OCI-M2 (cell line): ENCODE data around the gene TMEM135.

Source experiments
- DNase-seq: peaks from one replicate; lab custom pipeline; 2025; ENCODE audit not compliant: unreplicated experiment; lab: John Stamatoyannopoulos, UW

The TMEM135 gene

DNA sequence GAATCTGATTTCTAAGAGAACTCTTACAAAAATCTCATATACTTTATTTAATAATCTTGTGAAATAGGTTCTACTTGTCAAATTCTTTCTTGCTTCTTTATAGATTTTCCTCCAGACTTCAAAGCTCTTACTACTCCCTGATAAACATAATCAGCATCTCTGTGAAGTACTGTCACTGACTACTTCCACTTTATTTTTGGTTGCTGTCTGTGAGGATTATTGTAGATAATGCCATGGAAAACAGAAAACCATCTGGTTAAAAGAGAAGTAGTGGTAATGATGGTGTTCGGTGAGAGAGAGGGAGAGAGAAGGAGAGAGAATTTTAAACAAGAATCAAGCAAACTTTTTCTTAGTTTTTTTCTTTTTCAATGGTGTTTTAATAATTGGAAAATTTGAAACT lies 152.3 kb downstream of the TMEM135 start:
- no peak for DNase-seq

DNA sequence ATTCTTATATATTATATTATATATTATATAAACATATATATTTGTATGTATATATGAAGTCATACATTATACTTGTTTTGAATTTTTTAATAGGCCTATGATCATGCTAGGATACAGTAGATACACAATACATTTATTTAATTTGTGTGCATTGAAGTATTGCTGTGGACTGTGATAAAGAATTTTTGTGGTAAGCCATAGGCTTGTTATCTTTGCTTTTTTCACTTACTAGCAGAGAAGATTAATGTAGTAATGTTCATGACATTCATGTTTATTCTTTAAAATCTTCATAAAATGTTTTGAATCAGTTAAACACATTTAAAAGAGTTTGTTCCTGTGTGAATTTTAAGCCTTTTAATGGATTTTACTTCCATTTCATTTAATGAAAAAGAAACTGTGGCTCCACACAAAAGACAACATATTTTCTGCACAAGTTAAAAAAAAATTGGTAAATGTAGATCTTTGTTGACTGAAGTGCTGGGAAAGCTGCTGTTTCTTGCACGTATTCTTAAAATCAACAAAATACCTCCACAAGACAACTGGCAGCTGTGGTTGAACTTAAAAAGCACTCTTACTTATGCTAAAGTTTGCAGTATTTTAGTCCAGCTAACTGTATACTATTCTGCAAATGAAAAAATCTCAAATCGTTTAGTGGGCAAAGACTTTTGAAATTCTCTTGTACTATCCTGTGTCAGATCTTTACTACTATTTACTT lies 156.2 kb downstream of the TMEM135 start:
- DNase-seq = no peak

DNA sequence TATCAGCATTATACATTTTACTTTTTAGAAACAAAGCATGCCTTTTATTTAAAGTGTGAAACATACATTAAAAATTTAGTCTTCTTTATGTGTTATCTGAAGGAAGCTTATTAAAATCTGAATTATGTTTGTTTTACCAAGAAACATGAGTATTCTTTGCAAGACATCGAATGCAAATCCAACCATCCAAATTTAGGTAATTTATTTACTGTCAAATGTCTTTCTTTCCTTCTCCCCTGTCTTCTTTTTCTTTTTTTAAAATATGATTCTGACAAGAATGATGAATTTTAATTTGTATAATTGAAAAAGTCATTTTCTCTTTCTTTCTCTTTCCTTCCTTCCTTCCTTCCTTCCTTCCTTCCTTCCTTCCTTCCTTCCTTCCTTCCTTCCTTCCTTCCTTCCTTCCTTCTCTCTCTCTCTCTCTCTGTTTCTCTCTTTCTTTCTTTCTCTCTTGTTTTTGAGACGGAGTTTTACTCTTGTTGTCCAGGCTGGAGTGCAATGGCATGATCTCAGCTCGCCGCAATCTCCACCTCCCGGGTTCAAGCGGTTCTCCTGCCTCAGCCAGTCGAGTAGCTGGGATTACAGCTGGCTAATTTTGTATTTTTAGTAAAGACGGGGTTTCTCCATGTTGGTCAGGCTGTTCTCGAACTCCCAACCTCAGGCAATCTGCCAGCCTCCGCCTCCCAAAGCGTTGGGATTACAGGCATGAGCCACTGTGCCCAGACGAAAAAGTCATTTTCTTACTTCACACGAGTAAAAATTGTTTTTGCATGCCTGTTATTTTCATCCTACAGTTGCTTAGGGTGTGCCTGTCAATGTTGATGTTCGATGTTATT lies 157.5 kb downstream of the TMEM135 start:
- DNase-seq = no peak

DNA sequence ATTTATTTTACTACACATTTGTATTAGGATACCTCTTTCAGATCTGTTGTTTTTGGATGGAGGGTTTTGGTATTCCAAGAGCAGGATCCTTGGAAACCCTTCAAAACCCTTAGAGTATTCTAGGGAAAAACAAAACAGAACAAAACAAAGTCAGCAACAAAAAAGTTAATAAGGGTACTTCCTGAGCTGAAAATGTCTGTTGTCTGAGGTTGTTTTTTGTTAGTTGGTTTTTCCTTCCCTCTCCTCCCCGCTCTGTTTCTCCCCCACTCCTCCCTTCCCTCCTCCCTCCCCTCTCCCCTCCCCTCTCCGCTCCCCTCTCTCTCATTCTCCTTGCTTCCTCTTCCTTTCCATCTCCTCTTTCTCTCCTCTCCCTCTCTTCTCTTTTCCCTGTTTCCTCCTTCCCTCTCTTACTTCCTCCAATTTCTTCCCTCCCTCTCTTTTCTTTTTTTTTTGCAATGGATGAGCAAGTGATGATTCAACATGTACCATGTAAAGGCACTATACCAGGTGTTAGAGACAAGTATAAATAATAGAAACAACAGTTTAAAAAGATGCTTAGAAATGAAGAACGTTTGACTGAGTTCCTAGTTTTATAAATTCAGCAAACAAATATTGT lies 160.6 kb downstream of the TMEM135 start:
- DNase-seq = no peak

DNA sequence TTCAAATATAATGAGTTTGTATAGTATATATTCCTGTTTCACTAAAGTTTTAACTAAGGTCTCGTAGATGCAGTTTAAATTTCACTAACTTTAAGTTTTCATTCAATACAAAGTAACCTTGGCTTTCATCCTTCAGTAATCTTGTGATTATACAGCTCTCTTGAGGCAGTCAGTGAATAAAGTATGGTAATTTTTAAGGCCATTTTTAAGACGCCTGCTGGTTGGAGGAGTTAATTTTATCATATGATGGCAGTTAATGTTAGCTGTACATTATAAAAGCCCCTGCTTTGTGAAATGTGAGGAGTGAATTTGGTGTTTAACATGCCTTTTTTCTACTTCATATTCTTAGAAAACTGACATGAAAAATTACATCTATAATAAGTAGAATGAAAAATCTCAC lies 163.6 kb downstream of the TMEM135 start:
- DNase-seq = no peak

DNA sequence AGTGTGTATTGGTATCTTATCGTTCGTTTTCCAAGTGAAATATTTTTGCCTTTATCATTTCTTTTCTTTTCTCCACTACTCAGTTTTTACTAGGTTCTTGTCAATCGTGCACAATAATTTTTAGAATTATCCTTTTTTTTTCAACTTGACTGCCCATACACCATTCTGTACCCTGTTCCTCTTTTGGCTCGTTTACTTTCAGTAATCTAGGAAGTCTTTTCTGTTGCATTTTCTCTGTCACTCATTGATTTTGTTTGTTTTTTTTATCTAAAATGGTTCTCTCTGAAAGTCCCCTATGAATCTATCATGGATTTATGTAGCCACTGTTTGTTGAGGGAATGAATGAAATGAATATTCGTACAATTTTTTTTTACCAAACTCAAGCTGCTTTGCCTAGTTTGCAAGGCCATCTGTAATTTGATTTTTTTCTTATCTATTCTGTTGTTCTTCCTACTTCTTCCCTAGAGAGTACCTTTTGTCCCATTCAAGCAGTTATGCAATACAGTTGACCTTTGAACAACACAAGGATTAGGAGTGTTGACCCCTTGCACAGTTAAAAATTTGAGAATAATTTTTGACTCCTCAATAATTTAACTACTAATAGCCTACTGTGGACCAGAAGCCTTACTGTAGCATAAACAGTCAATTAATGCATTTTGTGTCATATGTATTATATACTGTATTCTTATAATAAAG lies 166.3 kb downstream of the TMEM135 start:
- no peak for DNase-seq

DNA sequence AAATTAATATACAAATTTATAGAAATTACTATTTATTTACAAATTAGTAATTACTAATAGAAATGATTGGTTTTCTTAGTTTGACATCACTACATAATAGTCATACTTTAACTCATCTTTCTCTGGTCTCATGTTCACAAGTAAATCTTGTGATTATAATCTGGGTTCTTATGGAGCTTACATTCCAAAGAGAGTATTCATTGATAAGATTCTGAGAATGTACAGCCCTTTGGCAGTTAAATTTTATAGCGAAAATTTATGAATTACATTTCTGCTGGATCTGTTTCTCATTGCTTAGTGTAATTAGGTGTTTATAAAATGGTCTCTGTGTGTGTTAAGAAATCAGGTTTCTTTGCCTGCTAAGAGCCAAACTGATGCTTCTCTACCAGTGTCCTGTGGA lies 175.2 kb downstream of the TMEM135 start:
- no peak for DNase-seq

DNA sequence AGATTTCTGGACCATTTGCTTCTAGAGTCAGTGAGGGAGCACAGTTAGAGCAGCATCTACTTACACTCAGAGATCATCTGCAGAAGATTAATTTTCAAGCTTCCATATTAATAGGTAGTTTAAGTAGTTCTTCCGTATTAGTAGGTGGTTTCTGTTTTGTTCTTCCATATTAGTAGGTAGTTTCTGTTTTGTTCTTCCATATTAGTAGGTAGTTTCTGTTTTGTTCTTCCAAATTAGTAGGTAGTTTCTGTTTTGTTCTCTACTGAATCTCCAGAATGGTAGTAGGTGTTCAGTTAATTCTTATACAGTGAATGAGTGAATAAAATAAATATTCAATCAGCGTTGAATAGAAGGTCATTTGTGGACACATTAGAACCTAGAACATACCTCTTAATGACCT lies 175.7 kb downstream of the TMEM135 start:
- no peak for DNase-seq

DNA sequence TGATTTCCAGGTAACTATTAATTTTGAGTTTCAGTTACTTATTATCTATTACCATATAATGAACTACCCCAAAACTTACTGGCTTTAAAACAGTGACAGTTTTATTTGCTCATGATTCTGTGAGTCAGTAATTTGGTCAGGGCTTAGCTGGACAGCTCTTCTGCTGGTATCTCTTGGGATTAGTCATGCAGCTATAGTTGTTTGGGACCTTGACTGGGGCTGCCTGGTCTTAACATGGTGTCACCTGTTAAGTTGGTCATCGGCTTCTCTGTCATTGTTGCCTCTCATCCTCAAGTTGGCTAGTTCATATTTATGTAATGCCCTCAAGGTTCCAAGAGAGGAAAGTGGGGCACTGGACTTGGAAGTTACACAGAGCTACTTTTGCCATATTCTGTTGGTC lies 177.5 kb downstream of the TMEM135 start:
- DNase-seq = no peak

DNA sequence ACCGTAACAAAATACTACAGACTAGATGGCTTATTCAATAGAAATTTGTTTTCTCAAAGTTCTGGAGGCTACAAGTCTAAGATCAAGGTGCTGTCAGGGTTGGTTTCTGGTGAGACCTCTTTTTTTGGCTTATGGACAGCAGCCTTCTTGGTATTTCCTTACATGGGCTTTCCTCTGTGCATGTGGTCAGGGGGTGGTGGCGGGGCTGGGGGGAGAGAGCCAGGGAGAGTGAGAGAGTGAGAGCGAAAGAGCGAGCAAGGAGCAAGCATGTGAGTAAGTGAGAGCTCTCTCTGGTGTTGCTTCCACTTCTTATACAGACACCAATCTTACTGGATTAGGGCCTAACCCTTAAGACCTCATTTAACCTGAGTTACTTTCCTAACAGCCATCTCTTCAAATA lies 181.5 kb downstream of the TMEM135 start:
- DNase-seq = no peak

DNA sequence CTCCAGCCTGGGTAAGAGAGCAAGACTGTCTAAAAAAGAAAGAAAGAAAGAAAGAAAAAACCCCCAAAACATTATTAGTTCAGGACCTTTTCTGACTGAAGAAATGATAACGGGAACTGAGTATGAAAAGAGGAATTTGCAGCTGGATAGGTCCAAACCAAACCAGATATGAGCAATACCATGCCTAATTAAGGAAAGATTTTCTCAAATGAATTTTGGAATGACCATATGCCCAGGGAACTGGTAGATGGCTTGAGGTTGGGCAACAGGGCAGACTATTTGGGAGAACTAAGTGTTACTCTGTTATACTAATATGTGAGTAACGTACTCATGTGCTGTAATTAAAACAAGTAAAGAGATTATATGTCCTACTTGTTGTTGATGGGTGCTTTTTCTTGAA lies 186.1 kb downstream of the TMEM135 start:
- DNase-seq = no peak

DNA sequence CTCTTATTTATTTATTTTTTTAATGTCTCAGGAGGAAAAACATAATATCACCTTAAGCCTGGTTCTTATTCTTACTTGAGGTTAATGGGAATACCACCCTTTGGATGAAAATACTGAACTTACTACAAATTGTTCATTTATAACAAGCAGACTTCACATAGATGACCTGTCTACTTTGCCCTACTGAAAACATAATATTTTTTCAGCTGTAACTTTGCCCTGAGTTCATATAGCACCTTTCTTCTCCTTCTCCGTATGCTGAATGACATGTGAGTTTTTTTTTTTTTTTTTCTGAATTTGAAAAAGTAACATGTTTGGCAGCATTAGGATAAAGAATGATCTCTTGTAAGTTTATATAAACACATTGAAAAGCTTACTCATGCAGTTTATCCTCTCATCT lies 186.8 kb downstream of the TMEM135 start:
- DNase-seq = no peak

DNA sequence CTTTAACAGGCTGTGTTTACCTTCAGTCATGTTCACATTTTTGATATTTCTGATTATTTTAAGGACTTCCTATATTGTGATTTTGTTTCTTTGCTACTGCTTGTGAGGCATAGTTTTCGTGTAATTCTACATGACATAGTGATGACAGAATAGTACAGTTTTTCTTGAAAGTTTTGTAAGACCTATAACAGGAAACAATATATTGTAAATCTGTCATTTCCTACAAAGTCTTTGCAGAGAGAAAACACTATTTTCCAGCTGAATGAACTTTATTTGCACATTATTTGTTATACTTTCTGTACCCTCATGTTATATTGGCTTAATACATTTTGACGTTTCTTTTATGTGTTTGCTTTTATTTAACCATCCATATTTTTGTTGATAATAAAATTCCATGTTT lies 191.1 kb downstream of the TMEM135 start:
- DNase-seq = no peak

DNA sequence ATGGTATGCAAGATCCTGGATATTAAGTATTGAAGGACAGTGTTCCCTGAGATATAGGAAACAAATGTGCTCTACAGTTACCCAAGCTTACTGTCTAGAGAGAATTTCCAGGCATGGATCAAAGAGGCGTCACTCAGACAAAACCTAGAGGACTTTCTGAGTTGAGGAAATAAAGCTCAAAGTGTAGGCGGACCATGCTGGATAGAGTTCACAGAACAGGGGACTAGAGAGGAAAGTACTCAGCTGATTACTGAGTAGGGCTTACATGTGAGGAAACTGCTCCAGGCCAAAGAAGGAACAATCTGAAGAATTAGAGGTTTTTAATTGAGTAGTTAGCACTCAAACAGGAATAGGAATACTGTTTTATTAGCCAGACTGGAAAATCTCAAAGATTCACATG lies 193.3 kb downstream of the TMEM135 start:
- DNase-seq = no peak

DNA sequence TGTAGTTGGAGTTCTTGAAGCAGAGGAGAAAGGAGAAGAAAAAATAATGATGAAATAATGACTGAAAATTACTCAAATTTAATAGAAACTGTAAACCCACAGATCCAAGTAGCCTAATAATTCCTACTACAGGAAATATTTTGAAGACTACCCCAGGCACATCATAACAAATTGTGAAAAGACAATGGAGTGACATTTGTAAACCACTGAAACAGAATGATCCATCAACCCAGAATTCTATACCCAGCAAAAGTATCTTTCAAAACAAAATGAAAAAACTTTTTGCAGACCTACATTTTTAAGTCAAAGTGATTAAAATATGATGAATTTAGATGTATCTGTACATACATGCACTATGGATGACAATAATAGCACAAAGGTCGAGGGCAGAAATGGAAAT lies 194.6 kb downstream of the TMEM135 start:
- DNase-seq = no peak

DNA sequence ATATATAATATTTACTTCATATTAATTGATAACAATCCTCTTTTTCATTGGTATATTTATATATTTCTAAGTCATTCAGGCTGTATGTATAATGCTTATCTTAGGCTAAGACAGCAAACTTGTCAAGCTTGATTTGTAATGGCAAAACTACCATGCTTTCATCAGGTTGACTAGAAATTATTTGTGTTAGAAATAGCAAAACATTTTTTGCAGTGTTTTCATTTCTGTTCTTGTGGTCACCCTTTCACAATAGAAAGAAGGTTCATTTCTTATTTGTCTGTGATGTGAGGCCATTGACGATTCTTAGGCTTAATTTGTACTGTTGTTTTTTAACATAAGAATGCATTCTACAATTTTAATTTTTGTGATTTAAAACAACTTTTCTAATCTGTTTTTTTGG lies 197.6 kb downstream of the TMEM135 start:
- no peak for DNase-seq

DNA sequence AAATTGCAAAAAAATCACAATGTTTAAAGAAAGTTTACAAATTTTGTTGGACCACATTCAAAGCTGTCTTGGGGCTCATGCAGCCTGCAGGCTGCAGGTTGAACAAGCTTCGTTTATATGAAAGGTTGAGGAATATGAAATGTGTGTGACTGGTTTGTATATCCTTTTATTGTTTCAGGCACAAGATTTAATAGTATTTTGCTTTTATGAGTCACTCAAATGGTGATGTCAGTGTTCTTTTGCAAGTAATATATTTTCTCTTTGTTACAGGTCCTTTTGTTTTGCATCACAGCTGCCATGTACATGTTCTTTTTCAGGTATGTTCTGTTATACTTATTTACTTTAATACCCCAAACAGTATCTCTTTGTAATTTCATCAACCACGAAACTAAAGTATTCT lies 198.6 kb downstream of the TMEM135 start:
- no peak for DNase-seq

DNA sequence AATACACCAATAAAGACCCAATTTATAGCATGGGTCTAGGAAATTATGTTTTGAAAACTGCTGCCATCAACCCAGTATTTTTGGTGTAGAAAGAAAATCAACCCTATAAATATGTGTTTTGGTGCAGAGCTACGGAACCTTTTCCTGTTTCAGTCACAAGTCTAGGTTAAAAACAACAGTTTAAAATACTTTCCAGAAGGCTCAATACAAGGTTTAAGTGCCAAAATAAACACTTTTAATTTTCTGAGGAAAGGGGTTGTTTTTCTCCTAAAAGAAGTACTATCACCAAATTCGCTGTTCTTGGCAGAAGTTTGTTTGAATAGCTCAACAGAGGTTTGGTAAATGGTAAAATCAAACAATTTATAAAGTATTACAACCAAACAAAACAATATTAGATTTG lies 201.3 kb downstream of the TMEM135 start:
- DNase-seq = no peak

DNA sequence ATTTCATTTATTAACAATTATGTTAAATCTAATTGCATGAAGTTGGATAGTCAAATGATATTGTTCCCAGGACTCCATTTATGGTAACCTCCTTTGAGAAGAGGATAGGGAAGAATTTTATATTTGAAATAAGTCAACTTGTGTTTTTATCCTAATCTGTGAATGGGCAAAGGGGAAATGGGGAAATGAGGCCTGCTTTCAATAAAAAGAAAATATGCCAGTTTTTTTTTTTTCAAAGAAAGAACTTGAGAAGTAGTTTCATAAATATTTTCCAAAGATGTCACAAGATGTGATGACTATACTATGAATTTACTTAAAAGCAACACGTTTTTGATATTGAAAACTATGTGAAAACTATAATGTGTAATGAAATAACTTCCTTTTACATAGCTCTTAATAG lies 201.8 kb downstream of the TMEM135 start:
- no peak for DNase-seq

DNA sequence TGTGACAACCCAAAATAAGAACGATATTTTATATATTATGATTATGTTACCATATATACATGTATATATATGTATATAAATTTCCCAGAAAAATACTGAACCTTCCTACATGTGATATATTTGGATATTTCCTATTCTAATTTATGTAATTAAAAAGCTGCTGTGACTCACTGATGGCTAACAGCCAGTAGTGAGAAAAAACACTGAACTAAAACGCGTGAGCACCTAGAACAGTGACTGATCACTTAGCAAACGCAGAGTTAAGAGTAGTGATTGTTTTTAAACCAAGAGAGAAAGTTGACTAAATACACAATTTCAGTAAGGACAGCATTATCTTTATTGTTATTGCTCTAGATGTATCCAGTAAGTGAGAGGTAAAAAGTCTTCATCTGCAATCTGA lies 213.8 kb downstream of the TMEM135 start:
- DNase-seq = no peak

DNA sequence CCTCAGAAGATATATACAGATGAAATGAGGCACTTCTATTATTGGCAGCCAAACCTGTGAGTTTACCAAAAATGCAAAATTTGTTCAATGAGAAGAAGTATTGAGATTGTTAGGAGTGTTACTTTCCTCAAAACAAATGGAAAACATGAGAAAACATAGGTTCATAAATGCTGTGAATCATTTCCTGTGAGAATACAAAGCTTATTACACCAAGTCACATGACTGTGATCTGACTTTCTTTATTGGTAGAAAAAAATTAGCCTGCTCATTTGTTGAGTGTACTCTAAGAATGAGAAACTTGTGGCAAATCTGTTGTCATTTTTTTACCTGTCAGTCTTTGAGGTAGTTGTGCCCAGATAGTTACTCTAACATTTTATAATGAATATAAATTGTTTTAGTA lies 215.1 kb downstream of the TMEM135 start:
- no peak for DNase-seq

DNA sequence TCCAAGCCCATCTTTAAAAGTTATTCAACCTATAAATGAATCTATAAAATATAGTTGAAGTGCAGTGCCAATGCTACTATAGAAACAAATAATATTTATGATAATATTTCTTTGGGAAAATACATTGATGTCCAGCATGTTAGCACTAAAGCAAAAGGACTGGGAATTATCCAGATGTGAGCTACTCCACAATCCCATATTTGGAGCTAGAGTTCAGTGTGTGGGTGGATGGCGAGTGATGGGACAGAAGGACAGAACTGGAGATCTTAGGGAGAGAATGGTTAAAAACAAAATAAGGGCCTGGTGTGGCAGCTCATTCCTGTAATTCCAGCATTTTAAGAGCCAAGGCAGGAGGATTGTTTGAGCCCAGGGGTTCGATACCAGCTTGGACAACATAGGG lies 216.8 kb downstream of the TMEM135 start:
- no peak for DNase-seq
